Keratinocyte (primary cell): Measurements from ENCODE around the gene DIRAS1.

Source experiments
- EZH2 ChIP-seq: IDR thresholded peaks from one replicate; pipeline ENCODE4 v1.6.1; 2012; ENCODE audit warnings: inconsistent platforms, mild to moderate bottlenecking, low read length, moderate library complexity
- TF ChIP-seq, protein P1 (sequence below), 3 experiments: IDR thresholded peaks in 1 of 3; conservative IDR thresholded peaks in 1 of 3; optimal IDR thresholded peaks in 1 of 3; 2 replicates in 2 of 3; 3 replicates in 1 of 3; pipeline versions ENCODE3 to v1.5.1; 2011; ENCODE audit warnings: low read length in 3 of 3, mild to moderate bottlenecking in 3 of 3, moderate library complexity in 2 of 3, control low read depth in 1 of 3, inconsistent platforms in 1 of 3; ENCODE audit not compliant: insufficient read depth in 2 of 3; ENCODE audit errors: extremely low read depth in 1 of 3

DNA sequence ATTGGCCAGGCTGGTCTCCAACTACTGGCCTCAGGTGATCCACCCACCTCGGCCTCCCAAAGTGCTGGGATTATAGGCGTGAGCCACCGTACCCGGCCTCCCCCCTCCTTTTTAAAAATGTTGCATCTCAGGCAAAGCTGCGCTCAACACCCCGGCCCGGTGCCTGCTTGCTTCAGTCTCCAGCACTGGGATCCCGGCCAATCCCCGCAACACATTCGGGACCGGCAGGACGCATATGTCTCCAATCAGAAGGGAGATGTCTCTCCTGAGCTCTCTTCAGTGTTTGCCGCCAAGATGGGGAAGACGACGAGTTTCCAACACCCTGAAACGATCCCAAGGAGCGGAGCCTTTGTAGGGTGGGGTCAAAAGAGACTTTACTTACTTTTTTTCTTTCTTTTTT lies 34.8 kb downstream of the DIRAS1 start:
- no peak for TF ChIP-seq EZH2
- TF ChIP-seq, protein P1, sequence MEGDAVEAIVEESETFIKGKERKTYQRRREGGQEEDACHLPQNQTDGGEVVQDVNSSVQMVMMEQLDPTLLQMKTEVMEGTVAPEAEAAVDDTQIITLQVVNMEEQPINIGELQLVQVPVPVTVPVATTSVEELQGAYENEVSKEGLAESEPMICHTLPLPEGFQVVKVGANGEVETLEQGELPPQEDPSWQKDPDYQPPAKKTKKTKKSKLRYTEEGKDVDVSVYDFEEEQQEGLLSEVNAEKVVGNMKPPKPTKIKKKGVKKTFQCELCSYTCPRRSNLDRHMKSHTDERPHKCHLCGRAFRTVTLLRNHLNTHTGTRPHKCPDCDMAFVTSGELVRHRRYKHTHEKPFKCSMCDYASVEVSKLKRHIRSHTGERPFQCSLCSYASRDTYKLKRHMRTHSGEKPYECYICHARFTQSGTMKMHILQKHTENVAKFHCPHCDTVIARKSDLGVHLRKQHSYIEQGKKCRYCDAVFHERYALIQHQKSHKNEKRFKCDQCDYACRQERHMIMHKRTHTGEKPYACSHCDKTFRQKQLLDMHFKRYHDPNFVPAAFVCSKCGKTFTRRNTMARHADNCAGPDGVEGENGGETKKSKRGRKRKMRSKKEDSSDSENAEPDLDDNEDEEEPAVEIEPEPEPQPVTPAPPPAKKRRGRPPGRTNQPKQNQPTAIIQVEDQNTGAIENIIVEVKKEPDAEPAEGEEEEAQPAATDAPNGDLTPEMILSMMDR (optimal IDR thresholded peaks at IDR 0.05 in 1 of 3, IDR thresholded peaks at IDR 0.05 in 1 of 3, conservative IDR thresholded peaks at IDR 0.05 in 1 of 3; ENCODE audit: extremely low read depth in 1 of 3, insufficient read depth in 2 of 3, low read length in 3 of 3) = no peak
